SK-N-SH (cell line): ENCODE data around the gene PCDHA7. TPM values are rescaled to one million over a fixed set of nuclear protein-coding genes. Genes with fewer than 3 reads are reported as not detected.
"Not testable (repeated sequence)": the region's sequence is repeated elsewhere in the genome, so short reads cannot be mapped to it uniquely, and the experiment has no call there.

Source experiments
- CTCF ChIA-PET: fragments of 300-600, 350-600 bp; formaldehyde crosslinking; extraction: SDS; loops from one replicate; lab custom pipeline; 2021; lab: Yijun Ruan, JAX
- POLR2A ChIA-PET: fragments of 350-600 bp; sonication (Branson Sonifier 250); formaldehyde crosslinking; extraction: SDS; loops from one replicate; lab custom pipeline; 2020; ENCODE audit warnings: antibody characterized with exemption, inconsistent platforms; lab: Yijun Ruan, JAX
- DNase-seq: peaks from one replicate; pipeline ENCODE4 v3.0.0; 2012
- H2AFZ ChIP-seq: fragments of 200-600 bp; sonication (generic); 2 replicates; pipeline ENCODE4 v1.8.1; 2016; ENCODE audit warnings: antibody characterized with exemption, mild to moderate bottlenecking, low read depth
- H3F3A ChIP-seq: fragments of 200-600 bp; sonication (generic); replicated peaks from 2 replicates; pipeline ENCODE3; 2016; ENCODE audit warnings: antibody characterized with exemption, mild to moderate bottlenecking; ENCODE audit not compliant: insufficient read depth
- H3K27ac ChIP-seq, 2 experiments: fragments of 200-500 bp in 1 of 2; fragments of 200-600 bp in 1 of 2; sonication (Bioruptor generic) in 1 of 2; sonication (generic), shearing (Covaris generic) in 1 of 2; 2 replicates each; pipeline versions ENCODE4 v1.5.1 to v1.6.1; 2014 to 2016; ENCODE audit warnings: low read depth in 2 of 2, inconsistent platforms in 1 of 2, low read length in 1 of 2, mild to moderate bottlenecking in 1 of 2, mixed read lengths in 1 of 2
- H3K27me3 ChIP-seq: fragments of 200-600 bp; sonication (generic), shearing (Covaris generic); 2 replicates; pipeline ENCODE4 v1.6.1; 2016; ENCODE audit warnings: mixed run types; ENCODE audit not compliant: insufficient read depth
- H3K36me3 ChIP-seq, 2 experiments: fragments of 200-500 bp in 1 of 2; fragments of 200-600 bp in 1 of 2; sonication (Bioruptor generic) in 1 of 2; sonication (generic) in 1 of 2; replicated peaks in 1 of 2; 2 replicates each; pipeline versions ENCODE3 to v1.5.1; 2014 to 2016; ENCODE audit warnings: low read length in 1 of 2, mild to moderate bottlenecking in 1 of 2; ENCODE audit not compliant: insufficient read depth in 2 of 2, control insufficient read depth in 1 of 2
- H3K4me1 ChIP-seq, 2 experiments: fragments of 200-500 bp in 1 of 2; fragments of 200-600 bp in 1 of 2; sonication (Bioruptor generic) in 1 of 2; sonication (generic), shearing (Covaris generic) in 1 of 2; 2 replicates each; pipeline versions ENCODE4 v1.5.1 to v1.6.1; 2014 to 2016; ENCODE audit warnings: low read depth in 1 of 2, low read length in 1 of 2, mixed run types in 1 of 2; ENCODE audit not compliant: insufficient read depth in 2 of 2, control insufficient read depth in 1 of 2
- H3K4me2 ChIP-seq: fragments of 200-600 bp; sonication (generic), shearing (Covaris generic); 2 replicates; pipeline ENCODE4 v1.6.1; 2017; ENCODE audit warnings: mixed run types
- H3K4me3 ChIP-seq, 2 experiments: fragments of 200-500 bp in 1 of 2; fragments of 200-600 bp in 1 of 2; sonication (Bioruptor generic) in 1 of 2; sonication (generic), shearing (Covaris generic) in 1 of 2; 2 replicates each; pipeline versions ENCODE4 v1.5.1 to v1.8.1; 2014 to 2016; ENCODE audit warnings: low read depth in 2 of 2, inconsistent platforms in 1 of 2, low read length in 1 of 2, mild to moderate bottlenecking in 1 of 2, mixed read lengths in 1 of 2, moderate library complexity in 1 of 2
- H3K79me2 ChIP-seq: fragments of 200-600 bp; sonication (generic); 2 replicates; pipeline ENCODE4 v1.8.1; 2017; ENCODE audit warnings: mild to moderate bottlenecking; ENCODE audit not compliant: insufficient read depth
- H3K9ac ChIP-seq: fragments of 200-600 bp; sonication (generic); 2 replicates; pipeline ENCODE4 v1.6.1; 2017; ENCODE audit warnings: mixed run types
- H3K9me2 ChIP-seq: fragments of 200-600 bp; sonication (generic); 2 replicates; pipeline ENCODE4 v1.6.1; 2017; ENCODE audit warnings: mixed run types
- H3K9me3 ChIP-seq: fragments of 200-600 bp; sonication (generic); 2 replicates; pipeline ENCODE4 v1.6.1; 2017; ENCODE audit warnings: mixed run types, mild to moderate bottlenecking, moderate library complexity
- H4K20me1 ChIP-seq: fragments of 200-600 bp; sonication (generic); 2 replicates; pipeline ENCODE4 v1.6.1; 2017; ENCODE audit warnings: mild to moderate bottlenecking, mixed run types; ENCODE audit not compliant: insufficient read depth
- ELF1 ChIP-seq: IDR thresholded peaks from 2 replicates; pipeline ENCODE4 v1.4.0; 2012
- FOSL2 ChIP-seq: IDR thresholded peaks from 2 replicates; pipeline ENCODE4 v1.4.0; 2012; ENCODE audit warnings: low read depth, mild to moderate bottlenecking, moderate library complexity, borderline replicate concordance
- FOXM1 ChIP-seq: IDR thresholded peaks from 2 replicates; pipeline ENCODE4 v1.4.0; 2012; ENCODE audit warnings: low read depth, mild to moderate bottlenecking
- GATA2 ChIP-seq: sonication (generic); formaldehyde crosslinking; IDR thresholded peaks from 2 replicates; pipeline ENCODE4 v1.5.0; 2020; ENCODE audit warnings: mild to moderate bottlenecking, missing genetic modification reagents
- MEF2A ChIP-seq: IDR thresholded peaks from 2 replicates; pipeline ENCODE4 v1.4.0; 2012; ENCODE audit warnings: low read depth, borderline replicate concordance
- MXI1 ChIP-seq: IDR thresholded peaks from 2 replicates; pipeline ENCODE4 v1.6.1; 2012; ENCODE audit warnings: mild to moderate bottlenecking, low read depth, low read length, improper control_type of control experiment
- NFIC ChIP-seq: IDR thresholded peaks from 2 replicates; pipeline ENCODE4 v1.4.0; 2012; ENCODE audit warnings: borderline replicate concordance
- NRF1 ChIP-seq: IDR thresholded peaks from 2 replicates; pipeline ENCODE4 v1.6.1; 2012; ENCODE audit warnings: low read depth, mild to moderate bottlenecking, low read length
- POLR2AphosphoS5 ChIP-seq: IDR thresholded peaks from 2 replicates; pipeline ENCODE4 v1.6.1; 2012; ENCODE audit warnings: low read depth, low read length
- RAD21 ChIP-seq: IDR thresholded peaks from 2 replicates; pipeline ENCODE4 v1.6.1; 2012; ENCODE audit warnings: mild to moderate bottlenecking, low read length
- RCOR1 ChIP-seq: fragments of 150-350 bp; IDR thresholded peaks from 2 replicates; pipeline ENCODE4 v1.6.1; 2017; ENCODE audit warnings: antibody characterized with exemption, low read length
- RXRA ChIP-seq: IDR thresholded peaks from 2 replicates; pipeline ENCODE4 v1.4.0; 2012; ENCODE audit warnings: low read depth, mild to moderate bottlenecking, borderline replicate concordance
- SIN3A ChIP-seq: IDR thresholded peaks from 2 replicates; pipeline ENCODE4 v1.6.1; 2012; ENCODE audit warnings: low read depth, mild to moderate bottlenecking, low read length, moderate library complexity, borderline replicate concordance
- TAF1 ChIP-seq: IDR thresholded peaks from 2 replicates; pipeline ENCODE4 v1.6.1; 2012; ENCODE audit warnings: low read depth, mild to moderate bottlenecking, low read length, moderate library complexity, borderline replicate concordance
- TCF12 ChIP-seq: IDR thresholded peaks from 2 replicates; pipeline ENCODE4 v1.4.0; 2012
- TEAD4 ChIP-seq: IDR thresholded peaks from 2 replicates; pipeline ENCODE4 v1.4.0; 2012; ENCODE audit warnings: mild to moderate bottlenecking, borderline replicate concordance; ENCODE audit not compliant: insufficient read depth
- YY1 ChIP-seq: IDR thresholded peaks from 2 replicates; pipeline ENCODE4 v1.4.0; 2012; ENCODE audit warnings: low read depth, mild to moderate bottlenecking
- WGBS: methylation state at CpG from one replicate; pipeline ENCODE4 v1.1.6; 2017; ENCODE audit warnings: low lambda C conversion rate; 5-methylcytosine and 5-hydroxymethylcytosine counted together
- polyA plus RNA-seq, 3 experiments: library from polyadenylated mRNA; depleted of rRNA; stranded (reverse); fragments of >200 nt; gene quantifications; 2 replicates each; pipeline ENCODE4 v1.2.3, GENCODE V29; 2012
- TF ChIP-seq, protein P1 (sequence below): IDR thresholded peaks from 2 replicates; pipeline ENCODE4 v1.4.0; 2012; ENCODE audit warnings: low read depth, borderline replicate concordance
- TF ChIP-seq, protein P2 (sequence below): IDR thresholded peaks from 2 replicates; pipeline ENCODE4; 2012
- TF ChIP-seq, protein P3 (sequence below): fragments of 150-350 bp; IDR thresholded peaks from 2 replicates; pipeline ENCODE4 v1.6.1; 2017; ENCODE audit warnings: antibody characterized with exemption, low read length, low read depth, borderline replicate concordance
- TF ChIP-seq, protein P4 (sequence below): IDR thresholded peaks from 2 replicates; pipeline ENCODE4 v1.6.1; 2012; ENCODE audit warnings: mild to moderate bottlenecking, low read depth, low read length, moderate library complexity

Gene PCDHA7
- polyA plus RNA-seq, 1 of the 3 experiments (the other 2 are of a cell fraction): 0.15 TPM

DNA sequence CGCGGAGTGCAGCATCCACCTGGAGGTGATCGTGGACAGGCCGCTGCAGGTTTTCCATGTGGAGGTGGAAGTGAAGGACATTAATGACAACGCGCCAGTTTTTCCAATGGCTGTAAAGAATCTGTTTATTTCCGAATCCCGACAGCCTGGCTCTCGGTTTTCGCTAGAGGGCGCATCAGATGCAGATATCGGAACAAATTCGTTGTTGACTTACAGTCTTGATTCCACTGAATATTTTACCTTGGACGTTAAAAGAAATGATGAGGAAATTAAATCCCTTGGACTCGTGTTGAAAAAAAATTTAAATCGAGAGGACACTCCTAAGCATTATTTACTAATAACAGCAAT, 32.6 kb upstream of the PCDHA7 start (continued):
- TF ChIP-seq, protein P1, sequence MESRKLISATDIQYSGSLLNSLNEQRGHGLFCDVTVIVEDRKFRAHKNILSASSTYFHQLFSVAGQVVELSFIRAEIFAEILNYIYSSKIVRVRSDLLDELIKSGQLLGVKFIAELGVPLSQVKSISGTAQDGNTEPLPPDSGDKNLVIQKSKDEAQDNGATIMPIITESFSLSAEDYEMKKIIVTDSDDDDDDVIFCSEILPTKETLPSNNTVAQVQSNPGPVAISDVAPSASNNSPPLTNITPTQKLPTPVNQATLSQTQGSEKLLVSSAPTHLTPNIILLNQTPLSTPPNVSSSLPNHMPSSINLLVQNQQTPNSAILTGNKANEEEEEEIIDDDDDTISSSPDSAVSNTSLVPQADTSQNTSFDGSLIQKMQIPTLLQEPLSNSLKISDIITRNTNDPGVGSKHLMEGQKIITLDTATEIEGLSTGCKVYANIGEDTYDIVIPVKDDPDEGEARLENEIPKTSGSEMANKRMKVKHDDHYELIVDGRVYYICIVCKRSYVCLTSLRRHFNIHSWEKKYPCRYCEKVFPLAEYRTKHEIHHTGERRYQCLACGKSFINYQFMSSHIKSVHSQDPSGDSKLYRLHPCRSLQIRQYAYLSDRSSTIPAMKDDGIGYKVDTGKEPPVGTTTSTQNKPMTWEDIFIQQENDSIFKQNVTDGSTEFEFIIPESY: no peak
- no peak for TF ChIP-seq MEF2A
- no peak for TF ChIP-seq RAD21
- TF ChIP-seq MXI1: no peak
- no peak for TF ChIP-seq NFIC
- no peak for TF ChIP-seq RXRA
- TF ChIP-seq SIN3A: no peak
- TF ChIP-seq, protein P2, sequence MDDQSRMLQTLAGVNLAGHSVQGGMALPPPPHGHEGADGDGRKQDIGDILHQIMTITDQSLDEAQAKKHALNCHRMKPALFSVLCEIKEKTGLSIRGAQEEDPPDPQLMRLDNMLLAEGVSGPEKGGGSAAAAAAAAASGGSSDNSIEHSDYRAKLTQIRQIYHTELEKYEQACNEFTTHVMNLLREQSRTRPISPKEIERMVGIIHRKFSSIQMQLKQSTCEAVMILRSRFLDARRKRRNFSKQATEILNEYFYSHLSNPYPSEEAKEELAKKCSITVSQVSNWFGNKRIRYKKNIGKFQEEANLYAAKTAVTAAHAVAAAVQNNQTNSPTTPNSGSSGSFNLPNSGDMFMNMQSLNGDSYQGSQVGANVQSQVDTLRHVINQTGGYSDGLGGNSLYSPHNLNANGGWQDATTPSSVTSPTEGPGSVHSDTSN: no peak
- no peak for TF ChIP-seq TCF12

GRCh38 chr5:140802381-140802780, 31.7 kb upstream of the PCDHA7 start:
- H2AFZ ChIP-seq, DNase-seq, H3K36me3 ChIP-seq, H3K9ac ChIP-seq, CTCF ChIA-PET, H3F3A ChIP-seq, H3K27ac ChIP-seq, H3K4me1 ChIP-seq, H3K4me2 ChIP-seq, H3K9me2 ChIP-seq, H4K20me1 ChIP-seq, H3K27me3 ChIP-seq, POLR2A ChIA-PET, H3K79me2 ChIP-seq, H3K4me3 ChIP-seq: not testable (repeated sequence)
- WGBS: 88% methylated on average over 39 of the region's 45 CpGs
- peaks cover 19% of the 10 kb centered on the region; the same call in 1 of the 2 replicates for H3K9me3 ChIP-seq

GRCh38 chr5:140802781-140803271, 31.2 kb upstream of the PCDHA7 start:
- H3K4me1 ChIP-seq: no peaks in the 10 kb centered on the region; a peak in 1 of 4 replicates
- H2AFZ ChIP-seq: no peak overlapping the region
- ChIA-PET CTCF (no interaction called here), POLR2A (no interaction called here)
- H3F3A ChIP-seq: no peaks in the 10 kb centered on the region
- H3K9me3 ChIP-seq: peaks cover 19% of the 10 kb centered on the region; the same call in 1 of the 2 replicates
- no peaks in the 10 kb centered on the region for H3K27me3 ChIP-seq
- no peak for DNase-seq
- WGBS: 92% methylated on average over 40 of the region's 53 CpGs
- H3K4me2 ChIP-seq: no peak overlapping the region
- no peaks in the 10 kb centered on the region for H4K20me1 ChIP-seq
- no peaks in the 10 kb centered on the region for H3K79me2 ChIP-seq
- H3K36me3 ChIP-seq: no peaks in the 10 kb centered on the region
- no peaks in the 10 kb centered on the region for H3K9me2 ChIP-seq
- no peak overlapping the region for H3K9ac ChIP-seq
- H3K27ac ChIP-seq: no peak overlapping the region
- H3K4me3 ChIP-seq: no peak overlapping the region; a peak in 1 of 4 replicates
- TF ChIP-seq YY1: no peak
- TF ChIP-seq, protein P3, sequence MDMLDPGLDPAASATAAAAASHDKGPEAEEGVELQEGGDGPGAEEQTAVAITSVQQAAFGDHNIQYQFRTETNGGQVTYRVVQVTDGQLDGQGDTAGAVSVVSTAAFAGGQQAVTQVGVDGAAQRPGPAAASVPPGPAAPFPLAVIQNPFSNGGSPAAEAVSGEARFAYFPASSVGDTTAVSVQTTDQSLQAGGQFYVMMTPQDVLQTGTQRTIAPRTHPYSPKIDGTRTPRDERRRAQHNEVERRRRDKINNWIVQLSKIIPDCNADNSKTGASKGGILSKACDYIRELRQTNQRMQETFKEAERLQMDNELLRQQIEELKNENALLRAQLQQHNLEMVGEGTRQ: no peak
- TF ChIP-seq RXRA: no peak
- no peak for TF ChIP-seq FOSL2
- no peak for TF ChIP-seq NRF1
- no peak for TF ChIP-seq POLR2AphosphoS5
- TF ChIP-seq MEF2A: no peak
- TF ChIP-seq, protein P4, sequence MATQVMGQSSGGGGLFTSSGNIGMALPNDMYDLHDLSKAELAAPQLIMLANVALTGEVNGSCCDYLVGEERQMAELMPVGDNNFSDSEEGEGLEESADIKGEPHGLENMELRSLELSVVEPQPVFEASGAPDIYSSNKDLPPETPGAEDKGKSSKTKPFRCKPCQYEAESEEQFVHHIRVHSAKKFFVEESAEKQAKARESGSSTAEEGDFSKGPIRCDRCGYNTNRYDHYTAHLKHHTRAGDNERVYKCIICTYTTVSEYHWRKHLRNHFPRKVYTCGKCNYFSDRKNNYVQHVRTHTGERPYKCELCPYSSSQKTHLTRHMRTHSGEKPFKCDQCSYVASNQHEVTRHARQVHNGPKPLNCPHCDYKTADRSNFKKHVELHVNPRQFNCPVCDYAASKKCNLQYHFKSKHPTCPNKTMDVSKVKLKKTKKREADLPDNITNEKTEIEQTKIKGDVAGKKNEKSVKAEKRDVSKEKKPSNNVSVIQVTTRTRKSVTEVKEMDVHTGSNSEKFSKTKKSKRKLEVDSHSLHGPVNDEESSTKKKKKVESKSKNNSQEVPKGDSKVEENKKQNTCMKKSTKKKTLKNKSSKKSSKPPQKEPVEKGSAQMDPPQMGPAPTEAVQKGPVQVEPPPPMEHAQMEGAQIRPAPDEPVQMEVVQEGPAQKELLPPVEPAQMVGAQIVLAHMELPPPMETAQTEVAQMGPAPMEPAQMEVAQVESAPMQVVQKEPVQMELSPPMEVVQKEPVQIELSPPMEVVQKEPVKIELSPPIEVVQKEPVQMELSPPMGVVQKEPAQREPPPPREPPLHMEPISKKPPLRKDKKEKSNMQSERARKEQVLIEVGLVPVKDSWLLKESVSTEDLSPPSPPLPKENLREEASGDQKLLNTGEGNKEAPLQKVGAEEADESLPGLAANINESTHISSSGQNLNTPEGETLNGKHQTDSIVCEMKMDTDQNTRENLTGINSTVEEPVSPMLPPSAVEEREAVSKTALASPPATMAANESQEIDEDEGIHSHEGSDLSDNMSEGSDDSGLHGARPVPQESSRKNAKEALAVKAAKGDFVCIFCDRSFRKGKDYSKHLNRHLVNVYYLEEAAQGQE: no peak
- TF ChIP-seq TAF1: no peak
- TF ChIP-seq TCF12: no peak
- no peak for TF ChIP-seq GATA2 (CRISPR knock-in tag)
- TF ChIP-seq RCOR1: no peak
- TF ChIP-seq FOXM1: no peak
- TF ChIP-seq TEAD4: no peak
- TF ChIP-seq ELF1: no peak
- no peak for TF ChIP-seq NFIC
